ENCODE results near the gene EPHA1. TPM values are rescaled to one million over a fixed set of nuclear protein-coding genes. Genes with fewer than 3 reads are reported as not detected.

The EPHA1 gene
- total RNA-seq, 1 donor: not detected

DNA sequence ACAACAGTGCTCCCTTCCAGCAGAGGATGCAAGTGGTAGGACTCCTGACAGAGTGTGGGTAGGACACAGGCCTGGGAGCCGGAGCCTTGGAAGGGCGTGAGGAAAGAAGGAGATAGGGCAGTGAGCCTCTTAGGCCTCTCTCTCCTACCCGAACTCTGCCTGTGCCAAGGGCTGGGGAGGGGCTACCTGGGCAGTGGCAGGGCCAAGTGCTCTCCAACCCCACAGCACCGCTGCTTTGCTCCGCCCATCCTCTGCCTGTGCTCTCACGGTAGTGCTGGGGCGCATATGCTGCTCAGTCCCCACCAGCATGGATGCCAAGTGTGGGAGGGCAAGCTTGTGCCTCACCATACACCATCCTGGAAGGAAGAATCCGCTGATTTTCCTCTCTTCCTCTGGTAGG lies 53.7 kb downstream of the EPHA1 start:
- no peak for DNase-seq (ENCODE audit: low read depth)
- TF ChIP-seq, protein P1, sequence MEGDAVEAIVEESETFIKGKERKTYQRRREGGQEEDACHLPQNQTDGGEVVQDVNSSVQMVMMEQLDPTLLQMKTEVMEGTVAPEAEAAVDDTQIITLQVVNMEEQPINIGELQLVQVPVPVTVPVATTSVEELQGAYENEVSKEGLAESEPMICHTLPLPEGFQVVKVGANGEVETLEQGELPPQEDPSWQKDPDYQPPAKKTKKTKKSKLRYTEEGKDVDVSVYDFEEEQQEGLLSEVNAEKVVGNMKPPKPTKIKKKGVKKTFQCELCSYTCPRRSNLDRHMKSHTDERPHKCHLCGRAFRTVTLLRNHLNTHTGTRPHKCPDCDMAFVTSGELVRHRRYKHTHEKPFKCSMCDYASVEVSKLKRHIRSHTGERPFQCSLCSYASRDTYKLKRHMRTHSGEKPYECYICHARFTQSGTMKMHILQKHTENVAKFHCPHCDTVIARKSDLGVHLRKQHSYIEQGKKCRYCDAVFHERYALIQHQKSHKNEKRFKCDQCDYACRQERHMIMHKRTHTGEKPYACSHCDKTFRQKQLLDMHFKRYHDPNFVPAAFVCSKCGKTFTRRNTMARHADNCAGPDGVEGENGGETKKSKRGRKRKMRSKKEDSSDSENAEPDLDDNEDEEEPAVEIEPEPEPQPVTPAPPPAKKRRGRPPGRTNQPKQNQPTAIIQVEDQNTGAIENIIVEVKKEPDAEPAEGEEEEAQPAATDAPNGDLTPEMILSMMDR (IDR thresholded peaks at IDR 0.05; ENCODE audit: insufficient read depth, low read depth, low read length): no peak
- no peak overlapping the region for H3K4me3 ChIP-seq (ENCODE audit: low read depth, low read length)

DNA sequence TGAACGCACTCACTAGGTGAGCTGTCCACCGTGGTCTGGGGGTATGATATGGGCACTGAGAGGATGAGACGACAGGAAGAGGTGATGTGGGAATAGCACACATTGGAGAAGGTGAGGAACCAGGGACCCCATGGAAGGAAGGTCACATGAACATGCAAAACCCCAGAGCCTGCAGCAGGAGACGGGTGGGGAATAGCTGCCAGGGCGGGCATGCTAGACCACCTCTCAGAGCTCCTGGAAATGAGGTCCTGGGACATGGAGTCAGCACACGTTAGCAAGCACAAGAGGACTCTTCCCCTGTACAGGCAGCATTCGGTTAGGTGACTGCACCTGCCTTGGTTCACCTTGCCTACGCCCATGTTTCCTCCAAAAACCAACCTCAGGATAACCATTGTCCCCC lies 54.3 kb downstream of the EPHA1 start:
- DNase-seq (ENCODE audit: low read depth): no peak
- TF ChIP-seq, protein P1 (IDR thresholded peaks at IDR 0.05; ENCODE audit: insufficient read depth, low read depth, low read length): no peak
- H3K4me3 ChIP-seq (ENCODE audit: low read depth, low read length): no peak overlapping the region

DNA sequence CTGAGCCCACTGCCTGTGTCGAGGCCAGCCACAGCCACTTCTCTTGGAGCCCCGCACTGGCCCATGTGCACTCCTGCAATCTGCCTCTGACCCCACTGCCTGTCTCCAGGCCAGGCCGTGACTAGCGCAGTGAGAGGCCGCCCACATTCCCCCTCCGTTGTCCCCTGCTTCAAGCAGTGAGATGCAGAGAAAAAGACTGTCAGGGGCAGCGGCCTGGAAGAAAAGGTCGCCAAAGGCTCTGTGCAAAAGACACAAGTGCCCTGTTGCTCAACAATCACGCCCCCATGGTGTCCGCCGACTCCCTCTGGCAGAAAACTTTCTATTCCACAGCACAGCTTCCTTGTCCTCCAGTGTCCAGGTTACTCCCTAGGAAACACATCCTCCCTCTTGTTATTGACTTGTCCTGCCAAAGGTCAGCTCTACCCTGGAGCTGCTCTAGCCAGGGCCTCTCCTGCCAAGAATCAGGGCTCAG lies 56.1 kb downstream of the EPHA1 start:
- TF ChIP-seq, protein P1 (IDR thresholded peaks at IDR 0.05; ENCODE audit: insufficient read depth, low read depth, low read length): no peak
- H3K4me3 ChIP-seq (ENCODE audit: low read depth, low read length): no peak overlapping the region

DNA sequence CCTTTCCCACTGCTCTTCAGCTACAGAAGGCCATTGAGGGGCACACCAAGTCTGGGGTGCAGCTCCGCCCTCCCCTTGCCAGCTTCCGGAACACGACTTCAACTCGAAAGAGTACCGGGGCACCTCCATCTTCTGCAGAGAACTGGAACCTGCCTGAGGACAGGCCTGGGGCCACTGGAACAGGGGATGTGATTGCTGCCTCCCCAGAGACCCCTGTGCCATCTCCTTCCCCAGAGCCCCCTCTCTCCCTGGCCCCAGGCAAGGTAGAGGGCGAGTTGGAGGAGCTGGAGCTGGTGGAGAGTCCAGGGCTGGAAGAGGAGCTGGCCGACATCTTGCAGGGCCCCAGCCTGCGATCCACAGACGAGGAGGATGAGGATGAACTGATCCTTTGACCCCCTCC lies 57.1 kb downstream of the EPHA1 start:
- no peak overlapping the region for H3K4me3 ChIP-seq (ENCODE audit: low read depth, low read length)
- TF ChIP-seq, protein P1 (IDR thresholded peaks at IDR 0.05; ENCODE audit: insufficient read depth, low read depth, low read length): no peak
- DNase-seq (ENCODE audit: low read depth): no peak

More for the DNA sequence above, 56.1 kb downstream of the EPHA1 start:
- DNase-seq (ENCODE audit: low read depth): no peak

DNA sequence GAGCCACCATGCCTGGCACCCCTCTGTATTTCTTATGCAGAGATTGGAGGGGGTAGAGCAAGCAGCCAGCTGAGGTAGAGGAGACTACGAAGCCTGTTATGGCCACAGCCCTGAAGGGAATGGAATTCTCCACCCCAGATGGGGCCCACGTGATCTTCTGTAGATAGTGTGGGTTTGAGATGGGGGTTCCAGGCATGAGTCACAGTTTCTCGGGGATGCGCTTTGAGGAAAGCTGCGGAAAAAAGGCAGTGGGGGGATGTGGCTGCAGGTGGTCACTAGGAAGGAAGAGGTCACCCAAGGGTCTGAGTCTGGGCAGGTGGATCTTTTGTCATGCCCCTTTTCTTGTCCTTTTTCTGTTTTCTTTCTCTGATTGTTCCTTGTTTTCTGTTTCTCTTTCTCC lies 57.6 kb downstream of the EPHA1 start:
- no peak overlapping the region for H3K4me3 ChIP-seq (ENCODE audit: low read depth, low read length)
- DNase-seq (ENCODE audit: low read depth): peak; percentile 25
- TF ChIP-seq, protein P1 (IDR thresholded peaks at IDR 0.05; ENCODE audit: insufficient read depth, low read depth, low read length): no peak

DNA sequence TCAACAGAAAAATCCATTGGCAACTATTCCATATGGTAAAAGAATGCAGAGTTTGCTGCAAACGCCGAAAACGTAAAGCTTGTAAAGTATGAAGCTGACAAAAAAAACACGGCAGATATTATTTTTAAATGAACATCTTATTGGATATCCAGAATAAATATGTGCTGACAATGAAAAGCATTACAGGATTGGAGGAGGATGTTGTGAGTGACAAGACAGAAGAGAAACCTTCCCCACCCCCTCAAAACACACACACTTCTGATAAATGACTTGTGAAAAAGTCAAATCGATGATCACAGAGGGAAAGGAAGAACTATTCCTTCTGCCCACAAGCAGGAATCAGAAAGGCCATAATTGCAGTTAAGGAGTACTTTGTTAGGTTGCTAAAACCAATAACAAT lies 60.7 kb downstream of the EPHA1 start:
- TF ChIP-seq, protein P1 (IDR thresholded peaks at IDR 0.05; ENCODE audit: insufficient read depth, low read depth, low read length): no peak

DNA sequence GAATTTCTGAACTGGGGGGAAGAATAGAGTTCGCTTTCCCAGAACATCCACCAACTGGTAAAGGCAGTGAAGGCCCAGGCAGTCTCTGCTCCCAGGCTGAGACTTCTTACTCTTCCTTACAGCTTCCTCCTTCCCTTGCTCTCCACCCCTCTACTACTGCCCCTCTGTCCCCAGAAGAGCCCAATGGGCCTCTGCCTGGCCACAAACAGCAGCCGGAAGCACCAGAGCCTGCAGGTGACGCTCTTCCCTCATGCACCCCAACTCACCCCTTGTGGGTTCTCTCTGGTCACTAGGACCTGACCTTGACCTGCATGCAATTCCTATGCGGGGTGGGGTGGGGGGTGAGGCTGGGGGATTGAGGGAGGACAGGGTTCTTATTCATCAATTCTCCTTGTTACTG lies 62.6 kb downstream of the EPHA1 start:
- no peak for DNase-seq (ENCODE audit: low read depth)
- H3K4me3 ChIP-seq (ENCODE audit: low read depth, low read length): no peak overlapping the region
- TF ChIP-seq, protein P1 (IDR thresholded peaks at IDR 0.05; ENCODE audit: insufficient read depth, low read depth, low read length): no peak

More for the DNA sequence above, 60.7 kb downstream of the EPHA1 start:
- DNase-seq (ENCODE audit: low read depth): no peak
- H3K4me3 ChIP-seq (ENCODE audit: low read depth, low read length): no peak overlapping the region
